ENCODE data around the gene PGM5.

The PGM5 gene

GRCh38 chr9:68433531-68434110 lies 77.2 kb downstream of the PGM5 start:
- DNase-seq (ENCODE audit: low read depth, low spot score): no peak

DNA sequence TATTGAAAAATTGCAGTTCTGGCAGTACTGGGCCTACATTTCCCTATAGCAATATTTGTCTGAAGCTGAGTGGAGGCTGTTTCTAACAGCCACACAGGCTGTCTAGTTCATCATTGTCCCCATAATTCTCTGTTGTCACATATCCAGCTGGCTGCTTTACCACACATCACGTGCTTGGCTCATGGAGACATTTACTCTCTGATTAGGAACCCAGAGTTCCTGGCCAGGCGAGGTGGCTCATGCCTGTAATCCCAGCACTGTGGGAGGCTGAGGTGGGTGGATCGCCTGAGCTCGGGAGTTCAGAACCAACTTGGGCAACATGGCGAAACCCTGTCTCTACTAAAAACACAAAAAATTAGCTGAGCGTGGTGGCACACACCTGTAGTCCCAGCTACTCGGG lies 81.4 kb downstream of the PGM5 start:
- DNase-seq (ENCODE audit: low read depth, low spot score): no peak

DNA sequence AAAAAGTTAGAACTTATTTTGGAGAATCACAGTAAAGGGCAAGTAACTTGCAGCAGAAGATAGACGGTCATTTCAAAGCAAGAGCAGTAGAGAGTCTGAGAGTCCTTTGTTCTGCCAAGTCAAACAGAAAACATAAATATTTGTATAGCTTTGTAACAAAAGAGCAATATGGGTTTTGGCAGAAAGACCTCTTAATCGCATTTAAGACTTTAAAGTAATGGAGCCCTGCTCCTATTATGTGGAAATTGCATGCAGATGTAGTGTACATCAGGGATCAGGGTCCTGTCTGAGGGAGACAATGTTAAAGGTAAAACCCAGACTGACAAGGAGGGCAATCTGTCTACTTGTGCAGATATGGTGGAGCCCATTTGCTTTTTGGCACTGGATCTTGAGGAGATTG lies 87.2 kb downstream of the PGM5 start:
- DNase-seq (ENCODE audit: low read depth, low spot score): no peak

GRCh38 chr9:68446836-68447235 lies 90.4 kb downstream of the PGM5 start:
- DNase-seq (ENCODE audit: low read depth, low spot score): no peak

GRCh38 chr9:68447611-68448010 lies 91.2 kb downstream of the PGM5 start:
- no peak for DNase-seq (ENCODE audit: low read depth, low spot score)

DNA sequence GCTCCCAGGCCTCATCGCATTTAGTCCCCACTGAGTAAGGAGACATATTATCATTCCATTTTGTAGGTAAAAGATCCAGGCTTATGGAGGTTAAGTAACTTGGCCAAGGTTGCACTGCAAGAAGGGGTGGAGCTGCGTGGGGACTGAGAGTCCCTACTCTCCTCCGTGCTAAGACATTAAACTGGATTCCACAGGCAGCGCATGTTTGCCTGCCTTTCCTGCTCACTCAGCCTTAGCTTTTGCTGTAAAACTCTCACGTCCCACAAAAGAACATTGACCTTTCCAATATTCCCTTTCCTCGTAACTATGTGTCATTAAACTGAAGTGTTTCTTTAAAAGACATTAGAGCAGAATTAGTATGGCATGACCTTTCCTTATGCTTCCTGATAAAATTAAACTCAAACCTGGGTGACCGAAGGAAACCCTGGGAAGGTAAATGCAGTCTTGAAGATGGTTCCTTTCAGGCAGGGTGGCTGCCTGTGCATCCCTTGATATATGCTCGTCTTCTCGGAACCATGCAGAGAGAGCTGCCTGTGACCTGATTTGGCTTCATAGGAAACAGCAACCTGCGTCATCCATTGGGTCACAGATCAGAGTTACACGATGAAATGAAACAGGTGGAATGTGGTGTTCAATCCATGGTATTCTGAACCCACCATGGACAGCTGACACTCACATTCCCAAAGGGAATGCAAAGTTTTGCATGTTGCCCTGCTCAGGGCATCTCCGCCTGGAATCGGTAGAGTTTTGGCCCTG lies 98.3 kb downstream of the PGM5 start:
- no peak for DNase-seq (ENCODE audit: low read depth, low spot score)

GRCh38 chr9:68455451-68455850 lies 99.0 kb downstream of the PGM5 start:
- DNase-seq (ENCODE audit: low read depth, low spot score): peak; percentile 5

DNA sequence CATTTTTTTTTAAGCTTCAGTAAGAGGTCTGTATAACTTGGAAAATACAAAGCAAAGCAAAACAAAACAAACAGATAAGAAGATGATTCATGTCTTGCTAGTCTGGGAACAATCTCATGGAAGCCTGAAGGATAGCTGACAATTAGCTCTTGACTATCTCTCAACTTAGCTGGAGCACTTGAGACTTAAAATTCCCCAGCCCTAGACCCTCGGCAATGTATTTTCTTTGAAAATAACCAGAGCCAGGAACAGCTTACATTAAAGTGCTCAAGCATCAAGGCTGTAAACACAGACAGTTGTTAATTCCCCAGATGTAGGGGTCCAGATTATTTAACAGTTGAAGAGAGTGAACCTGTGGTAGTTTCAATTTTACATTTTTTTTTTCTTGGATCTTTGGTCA lies 101.4 kb downstream of the PGM5 start:
- DNase-seq (ENCODE audit: low read depth, low spot score): no peak

DNA sequence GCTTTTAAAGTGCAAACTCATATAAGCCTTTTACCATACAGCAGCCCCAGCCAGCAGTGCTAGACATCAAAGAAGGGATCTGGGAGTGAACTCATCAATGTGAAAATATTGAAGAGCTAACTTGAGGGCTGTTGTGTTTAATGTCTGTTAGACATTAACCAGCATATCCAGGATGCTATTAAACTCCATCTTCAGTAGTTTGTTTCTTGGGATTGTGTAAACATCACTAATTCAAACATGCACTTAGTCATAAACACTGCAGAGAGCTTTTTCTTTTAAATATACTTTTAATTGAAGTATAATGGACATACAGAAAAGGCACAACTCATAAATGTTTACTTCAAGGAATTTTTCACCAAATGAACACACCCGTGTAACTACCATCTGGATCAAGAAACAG lies 102.5 kb downstream of the PGM5 start:
- DNase-seq (ENCODE audit: low read depth, low spot score): no peak

- DNase-seq (ENCODE audit: low read depth, low spot score): peak; percentile 48
Observed at GRCh38 chr9:68462105-68462775, 105.8 kb downstream of the PGM5 start.

GRCh38 chr9:68470067-68470466 lies 113.7 kb downstream of the PGM5 start:
- DNase-seq (ENCODE audit: low read depth, low spot score): no peak

GRCh38 chr9:68470634-68471033 lies 114.2 kb downstream of the PGM5 start:
- DNase-seq (ENCODE audit: low read depth, low spot score): no peak

- no peak for DNase-seq (ENCODE audit: low read depth, low spot score)
Observed at GRCh38 chr9:68472119-68472518, 115.7 kb downstream of the PGM5 start.

DNA sequence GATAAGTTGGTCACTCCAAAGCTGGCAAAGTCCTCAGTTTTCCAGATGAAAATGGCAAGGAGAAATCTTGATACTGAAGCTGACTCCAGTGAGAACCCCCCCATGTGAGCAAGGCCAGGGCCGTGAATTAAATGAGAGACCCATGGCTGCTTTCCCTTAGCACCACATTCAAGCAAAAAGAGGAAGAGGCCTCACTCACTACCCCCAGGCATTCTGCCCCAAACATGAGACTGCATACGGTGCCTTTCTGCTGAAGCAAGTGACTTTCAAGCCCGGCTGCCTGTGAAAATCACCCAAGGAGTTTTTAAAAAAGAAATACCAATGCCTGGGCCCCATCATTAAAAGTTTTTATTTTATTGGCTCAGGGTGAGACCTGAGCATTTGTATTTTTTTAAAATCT lies 117.4 kb downstream of the PGM5 start:
- DNase-seq (ENCODE audit: low read depth, low spot score): no peak

GRCh38 chr9:68476422-68476821 lies 120.0 kb downstream of the PGM5 start:
- DNase-seq (ENCODE audit: low read depth, low spot score): no peak

DNA sequence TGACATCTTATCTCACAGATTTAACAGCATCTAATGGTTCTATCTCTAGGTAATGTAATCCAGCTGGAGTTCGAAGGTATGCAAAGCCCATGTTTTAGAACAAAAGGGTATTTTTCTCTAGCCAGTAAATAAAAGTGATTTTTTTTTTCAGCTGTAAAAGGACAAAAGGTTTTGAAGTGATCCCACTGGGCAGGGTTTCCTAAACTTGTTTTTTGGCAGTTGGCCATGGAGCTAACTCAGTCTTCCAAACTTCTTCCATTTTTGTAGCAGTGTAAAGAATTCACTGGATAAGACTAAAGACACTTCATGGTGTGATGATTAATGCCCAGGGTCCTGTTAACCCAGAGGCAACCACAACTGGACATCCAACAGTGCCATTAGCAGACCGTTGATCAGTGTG lies 120.4 kb downstream of the PGM5 start:
- no peak for DNase-seq (ENCODE audit: low read depth, low spot score)

DNA sequence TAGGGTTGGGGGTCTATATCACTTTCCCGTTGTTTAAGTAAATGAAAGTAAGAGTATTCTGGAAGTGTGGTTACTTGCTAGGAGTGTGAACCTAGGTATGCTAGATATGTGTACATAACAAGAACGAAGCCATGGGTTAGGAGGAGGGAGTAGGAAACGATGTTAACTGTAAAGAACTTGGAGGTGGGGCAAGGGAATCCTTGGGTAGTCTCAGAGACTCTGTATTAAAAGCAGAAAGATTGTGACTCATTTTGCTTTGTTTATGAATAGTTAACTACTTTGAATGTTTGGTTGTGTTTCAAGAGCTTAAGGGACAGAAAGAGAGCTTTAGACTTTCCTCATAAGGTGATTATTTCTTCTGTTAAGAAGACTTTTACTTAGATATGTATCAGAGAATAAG lies 124.4 kb downstream of the PGM5 start:
- DNase-seq (ENCODE audit: low read depth, low spot score): no peak

DNA sequence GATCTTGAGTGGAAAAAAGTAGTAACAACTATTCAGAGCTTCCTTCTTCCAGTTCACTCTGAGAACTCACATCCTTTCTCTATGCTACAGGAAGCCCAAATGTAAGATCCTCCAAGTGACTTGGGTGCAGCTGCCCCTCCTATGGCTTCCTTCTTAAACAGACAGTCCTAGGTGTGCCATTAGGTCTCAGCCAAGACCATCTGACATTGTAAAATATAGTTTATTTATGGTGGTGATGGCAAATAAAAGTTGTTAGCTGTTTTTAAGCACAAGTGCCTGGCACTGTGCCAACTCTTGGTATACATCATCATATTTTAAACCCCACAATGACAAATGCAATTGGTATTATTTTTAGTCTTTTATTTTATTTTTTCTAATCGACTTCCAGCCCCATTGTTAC lies 126.1 kb downstream of the PGM5 start:
- DNase-seq (ENCODE audit: low read depth, low spot score): no peak

- DNase-seq (ENCODE audit: low read depth, low spot score): no peak
Observed at GRCh38 chr9:68488126-68488525, 131.7 kb downstream of the PGM5 start.

GRCh38 chr9:68489646-68490045 lies 133.2 kb downstream of the PGM5 start:
- DNase-seq (ENCODE audit: low read depth, low spot score): peak; percentile 39

GRCh38 chr9:68492806-68493205 lies 136.4 kb downstream of the PGM5 start:
- no peak for DNase-seq (ENCODE audit: low read depth, low spot score)

- DNase-seq (ENCODE audit: low read depth, low spot score): no peak
Observed at GRCh38 chr9:68493541-68493940, 137.1 kb downstream of the PGM5 start.

- DNase-seq (ENCODE audit: low read depth, low spot score): peak; percentile 15
Observed at GRCh38 chr9:68493958-68494577, 137.7 kb downstream of the PGM5 start.
